Cerebellar nuclear complex (tissue), 1 donor: ENCODE measurements around the gene MED7.

ENCODE experiments used
- DNase-seq, 2 experiments: peaks; one replicate each; lab custom pipeline; 2025; lab: John Stamatoyannopoulos, UW

The MED7 gene

GRCh38 chr5:157162919-157163510 is 20.4 kb upstream of the MED7 start:
- no peak for DNase-seq

GRCh38 chr5:157161996-157162395 is 19.3 kb upstream of the MED7 start:
- DNase-seq: no peak

GRCh38 chr5:157160001-157160400 is 17.3 kb upstream of the MED7 start:
- no peak for DNase-seq

GRCh38 chr5:157159209-157159751 is 16.6 kb upstream of the MED7 start:
- no peak for DNase-seq

GRCh38 chr5:157157293-157157891 is 14.7 kb upstream of the MED7 start:
- DNase-seq: no peak

GRCh38 chr5:157155297-157155696 is 12.6 kb upstream of the MED7 start:
- DNase-seq: no peak

GRCh38 chr5:157150995-157151394 is 8.3 kb upstream of the MED7 start:
- no peak for DNase-seq

GRCh38 chr5:157148734-157149615 is 6.3 kb upstream of the MED7 start:
- DNase-seq: peak in 1 of 2 experiments; percentile 7

GRCh38 chr5:157143127-157143971 is 684 bp upstream of the MED7 start:
- peak in 1 of 2 experiments; percentile 72 for DNase-seq

- DNase-seq: no peak
These were observed 5.0 kb downstream of the MED7 start for GRCh38 chr5:157137691-157138090.

- no peak for DNase-seq
These were observed 10.4 kb downstream of the MED7 start for GRCh38 chr5:157132281-157132612.

GRCh38 chr5:157130925-157131324 is 11.7 kb downstream of the MED7 start:
- DNase-seq: no peak

- DNase-seq: no peak
These were observed 21.0 kb downstream of the MED7 start for GRCh38 chr5:157121709-157122108.

GRCh38 chr5:157120102-157120501 is 22.6 kb downstream of the MED7 start:
- DNase-seq: no peak

GRCh38 chr5:157116483-157116954 is 26.1 kb downstream of the MED7 start:
- no peak for DNase-seq

GRCh38 chr5:157115502-157115901 is 27.2 kb downstream of the MED7 start:
- no peak for DNase-seq

GRCh38 chr5:157115012-157115411 is 27.7 kb downstream of the MED7 start:
- DNase-seq: no peak

- DNase-seq: no peak
These were observed 29.7 kb downstream of the MED7 start for GRCh38 chr5:157113002-157113401.

- DNase-seq: no peak
These were observed 32.9 kb downstream of the MED7 start for GRCh38 chr5:157109744-157110143.

GRCh38 chr5:157108976-157109375 is 33.7 kb downstream of the MED7 start, which contains the start of gene HAVCR2:
Gene HAVCR2 (minus strand): TSS chr5:157109044. CDS start chr5:157108983, 61 bp downstream.
- no peak for DNase-seq

- no peak for DNase-seq
These were observed 35.2 kb downstream of the MED7 start for GRCh38 chr5:157107508-157107907.
